A549 (cell line): ENCODE results near the gene KLRC4.

Source experiments
- BHLHE40 ChIP-seq: IDR thresholded peaks from 2 replicates; pipeline ENCODE4 v1.6.1; 2012; ENCODE audit warnings: low read depth, low read length, inconsistent platforms
- CHD2 ChIP-seq: fragments of 150-350 bp; IDR thresholded peaks from 2 replicates; pipeline ENCODE4 v1.6.1; 2014; ENCODE audit warnings: low read length; ENCODE audit not compliant: partially characterized antibody
- JUN ChIP-seq, 2 experiments: fragments of >200 bp; sonication (Bioruptor Twin); formaldehyde crosslinking; IDR thresholded peaks; 2 replicates in 1 of 2; 3 replicates in 1 of 2; pipeline ENCODE4 v1.6.1; 2016 to 2017
- NPAS2 ChIP-seq: fragments of 250-450 bp; sonication (Bioruptor Pico); IDR thresholded peaks from 2 replicates; pipeline ENCODE4 v1.8.0; 2022; ENCODE audit warnings: mild to moderate bottlenecking, moderate library complexity, borderline replicate concordance
- POLR2A ChIP-seq: IDR thresholded peaks from 2 replicates; pipeline ENCODE4 v1.6.1; 2012; ENCODE audit warnings: mild to moderate bottlenecking, low read length
- RAD21 ChIP-seq, 2 experiments: fragments of >200 bp in 1 of 2; sonication (Bioruptor Twin) in 1 of 2; formaldehyde crosslinking in 1 of 2; IDR thresholded peaks in 1 of 2; conservative IDR thresholded peaks in 1 of 2; 2 replicates in 1 of 2; 3 replicates in 1 of 2; pipeline ENCODE4 v1.6.1; 2012 to 2018; ENCODE audit warnings: inconsistent platforms in 1 of 2
- TF ChIP-seq, protein P1 (sequence below): fragments of 150-350 bp; IDR thresholded peaks from 2 replicates; pipeline ENCODE4 v1.6.1; 2014; ENCODE audit warnings: low read depth, mild to moderate bottlenecking, low read length
- TF ChIP-seq, protein P2 (sequence below): fragments of 200-600 bp; sonication (generic); IDR thresholded peaks from 2 replicates; pipeline ENCODE4 v1.6.1; 2016; ENCODE audit warnings: antibody characterized with exemption, mild to moderate bottlenecking, moderate library complexity
- TF ChIP-seq, protein P3 (sequence below): fragments of >200 bp; sonication (Bioruptor Twin); formaldehyde crosslinking; IDR thresholded peaks from 3 replicates; pipeline ENCODE4 v1.5.1; 2016
- TF ChIP-seq, protein P4 (sequence below): IDR thresholded peaks from 2 replicates; pipeline ENCODE4 v1.6.1; 2012

DNA sequence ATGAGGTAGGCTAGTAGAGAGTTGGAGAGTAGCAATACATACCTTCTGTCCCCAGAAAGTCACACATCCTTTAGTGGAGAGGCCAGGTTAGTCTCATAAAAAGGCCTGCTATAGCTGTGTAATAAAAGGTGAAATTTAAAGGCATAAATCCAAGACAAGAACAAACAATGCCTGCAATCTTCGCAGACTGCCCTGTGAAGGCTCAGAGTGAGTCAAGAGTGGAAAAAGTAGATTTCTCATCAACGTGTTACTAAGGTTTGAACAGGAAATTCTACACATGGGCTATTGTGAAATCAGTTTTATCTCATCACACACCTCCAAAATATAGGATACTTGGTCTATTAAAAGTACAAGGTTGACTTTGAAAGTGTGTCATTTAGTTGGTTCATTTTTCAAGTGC lies 43.6 kb upstream of the KLRC4 start, which contains the start of gene KLRC1:
- TF ChIP-seq JUN (IDR thresholded peaks at IDR 0.05) (no peak), CHD2 (no peak), BHLHE40 (no peak), RAD21 (conservative IDR thresholded peaks at IDR 0.05 in 1 of 2, IDR thresholded peaks at IDR 0.05 in 1 of 2) (no peak), POLR2A (no peak), NPAS2 (no peak)
- TF ChIP-seq, protein P1, sequence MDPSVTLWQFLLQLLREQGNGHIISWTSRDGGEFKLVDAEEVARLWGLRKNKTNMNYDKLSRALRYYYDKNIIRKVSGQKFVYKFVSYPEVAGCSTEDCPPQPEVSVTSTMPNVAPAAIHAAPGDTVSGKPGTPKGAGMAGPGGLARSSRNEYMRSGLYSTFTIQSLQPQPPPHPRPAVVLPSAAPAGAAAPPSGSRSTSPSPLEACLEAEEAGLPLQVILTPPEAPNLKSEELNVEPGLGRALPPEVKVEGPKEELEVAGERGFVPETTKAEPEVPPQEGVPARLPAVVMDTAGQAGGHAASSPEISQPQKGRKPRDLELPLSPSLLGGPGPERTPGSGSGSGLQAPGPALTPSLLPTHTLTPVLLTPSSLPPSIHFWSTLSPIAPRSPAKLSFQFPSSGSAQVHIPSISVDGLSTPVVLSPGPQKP: no peak
- TF ChIP-seq, protein P2, sequence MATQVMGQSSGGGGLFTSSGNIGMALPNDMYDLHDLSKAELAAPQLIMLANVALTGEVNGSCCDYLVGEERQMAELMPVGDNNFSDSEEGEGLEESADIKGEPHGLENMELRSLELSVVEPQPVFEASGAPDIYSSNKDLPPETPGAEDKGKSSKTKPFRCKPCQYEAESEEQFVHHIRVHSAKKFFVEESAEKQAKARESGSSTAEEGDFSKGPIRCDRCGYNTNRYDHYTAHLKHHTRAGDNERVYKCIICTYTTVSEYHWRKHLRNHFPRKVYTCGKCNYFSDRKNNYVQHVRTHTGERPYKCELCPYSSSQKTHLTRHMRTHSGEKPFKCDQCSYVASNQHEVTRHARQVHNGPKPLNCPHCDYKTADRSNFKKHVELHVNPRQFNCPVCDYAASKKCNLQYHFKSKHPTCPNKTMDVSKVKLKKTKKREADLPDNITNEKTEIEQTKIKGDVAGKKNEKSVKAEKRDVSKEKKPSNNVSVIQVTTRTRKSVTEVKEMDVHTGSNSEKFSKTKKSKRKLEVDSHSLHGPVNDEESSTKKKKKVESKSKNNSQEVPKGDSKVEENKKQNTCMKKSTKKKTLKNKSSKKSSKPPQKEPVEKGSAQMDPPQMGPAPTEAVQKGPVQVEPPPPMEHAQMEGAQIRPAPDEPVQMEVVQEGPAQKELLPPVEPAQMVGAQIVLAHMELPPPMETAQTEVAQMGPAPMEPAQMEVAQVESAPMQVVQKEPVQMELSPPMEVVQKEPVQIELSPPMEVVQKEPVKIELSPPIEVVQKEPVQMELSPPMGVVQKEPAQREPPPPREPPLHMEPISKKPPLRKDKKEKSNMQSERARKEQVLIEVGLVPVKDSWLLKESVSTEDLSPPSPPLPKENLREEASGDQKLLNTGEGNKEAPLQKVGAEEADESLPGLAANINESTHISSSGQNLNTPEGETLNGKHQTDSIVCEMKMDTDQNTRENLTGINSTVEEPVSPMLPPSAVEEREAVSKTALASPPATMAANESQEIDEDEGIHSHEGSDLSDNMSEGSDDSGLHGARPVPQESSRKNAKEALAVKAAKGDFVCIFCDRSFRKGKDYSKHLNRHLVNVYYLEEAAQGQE: no peak
- TF ChIP-seq, protein P3, sequence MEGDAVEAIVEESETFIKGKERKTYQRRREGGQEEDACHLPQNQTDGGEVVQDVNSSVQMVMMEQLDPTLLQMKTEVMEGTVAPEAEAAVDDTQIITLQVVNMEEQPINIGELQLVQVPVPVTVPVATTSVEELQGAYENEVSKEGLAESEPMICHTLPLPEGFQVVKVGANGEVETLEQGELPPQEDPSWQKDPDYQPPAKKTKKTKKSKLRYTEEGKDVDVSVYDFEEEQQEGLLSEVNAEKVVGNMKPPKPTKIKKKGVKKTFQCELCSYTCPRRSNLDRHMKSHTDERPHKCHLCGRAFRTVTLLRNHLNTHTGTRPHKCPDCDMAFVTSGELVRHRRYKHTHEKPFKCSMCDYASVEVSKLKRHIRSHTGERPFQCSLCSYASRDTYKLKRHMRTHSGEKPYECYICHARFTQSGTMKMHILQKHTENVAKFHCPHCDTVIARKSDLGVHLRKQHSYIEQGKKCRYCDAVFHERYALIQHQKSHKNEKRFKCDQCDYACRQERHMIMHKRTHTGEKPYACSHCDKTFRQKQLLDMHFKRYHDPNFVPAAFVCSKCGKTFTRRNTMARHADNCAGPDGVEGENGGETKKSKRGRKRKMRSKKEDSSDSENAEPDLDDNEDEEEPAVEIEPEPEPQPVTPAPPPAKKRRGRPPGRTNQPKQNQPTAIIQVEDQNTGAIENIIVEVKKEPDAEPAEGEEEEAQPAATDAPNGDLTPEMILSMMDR: no peak
- TF ChIP-seq, protein P4, sequence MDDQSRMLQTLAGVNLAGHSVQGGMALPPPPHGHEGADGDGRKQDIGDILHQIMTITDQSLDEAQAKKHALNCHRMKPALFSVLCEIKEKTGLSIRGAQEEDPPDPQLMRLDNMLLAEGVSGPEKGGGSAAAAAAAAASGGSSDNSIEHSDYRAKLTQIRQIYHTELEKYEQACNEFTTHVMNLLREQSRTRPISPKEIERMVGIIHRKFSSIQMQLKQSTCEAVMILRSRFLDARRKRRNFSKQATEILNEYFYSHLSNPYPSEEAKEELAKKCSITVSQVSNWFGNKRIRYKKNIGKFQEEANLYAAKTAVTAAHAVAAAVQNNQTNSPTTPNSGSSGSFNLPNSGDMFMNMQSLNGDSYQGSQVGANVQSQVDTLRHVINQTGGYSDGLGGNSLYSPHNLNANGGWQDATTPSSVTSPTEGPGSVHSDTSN: no peak
